Skeletal muscle satellite cell (primary cell): ENCODE measurements around the gene RUNDC1.

Source experiments
- H3K27me3 ChIP-seq: 2 replicates; pipeline ENCODE4 v1.7.0; 2013; ENCODE audit warnings: low read length; ENCODE audit not compliant: control insufficient read depth, insufficient read depth
- H3K36me3 ChIP-seq: 2 replicates; pipeline ENCODE4 v1.7.0; 2013; ENCODE audit warnings: mild to moderate bottlenecking, control low read depth, low read length; ENCODE audit not compliant: insufficient read depth
- H3K4me1 ChIP-seq: 2 replicates; pipeline ENCODE4 v1.7.0; 2013; ENCODE audit warnings: low read length; ENCODE audit not compliant: control insufficient read depth, insufficient read depth
- H3K4me2 ChIP-seq: 2 replicates; pipeline ENCODE4 v1.7.0; 2013; ENCODE audit warnings: mild to moderate bottlenecking, low read length
- H3K4me3 ChIP-seq: 2 replicates; pipeline ENCODE4 v1.7.0; 2013; ENCODE audit warnings: low read length
- H3K9ac ChIP-seq: 2 replicates; pipeline ENCODE4 v1.7.0; 2013; ENCODE audit warnings: mild to moderate bottlenecking, low read depth, low read length, moderate library complexity
- H3K9me3 ChIP-seq: replicated peaks from 2 replicates; pipeline ENCODE4 v1.7.0; 2013; ENCODE audit warnings: mild to moderate bottlenecking, control low read depth, low read length

Gene RUNDC1

GRCh38 chr17:43024407-43025289 is 44.3 kb downstream of the RUNDC1 start, which contains the start of gene RND2:
Gene RND2, plus strand, starts transcription at chr17:43025231. Its CDS starts 117 bp downstream, at chr17:43025348.
- H3K9me3 ChIP-seq: no peaks in the 10 kb centered on the region
- H3K4me2 ChIP-seq: peak within 1 kb of the TSS; percentile 95
- H3K4me1 ChIP-seq: peaks cover 35% of the 10 kb centered on the region
- H3K4me3 ChIP-seq: peak within 1 kb of the TSS; percentile 67
- no peaks in the 10 kb centered on the region for H3K27me3 ChIP-seq
- H3K9ac ChIP-seq: peak within 1 kb of the TSS; percentile 56
- no peaks in the 10 kb centered on the region for H3K36me3 ChIP-seq

- Histone ChIP-seq H3K9me3 (no peaks in the 10 kb centered on the region), H3K4me2 (peak overlapping the region; percentile 37), H3K4me3 (no peak overlapping the region), H3K27me3 (no peaks in the 10 kb centered on the region), H3K4me1 (peaks cover 35% of the 10 kb centered on the region), H3K36me3 (no peaks in the 10 kb centered on the region), H3K9ac (no peak overlapping the region)
These were observed 44.9 kb downstream of the RUNDC1 start for GRCh38 chr17:43025290-43025657.

- no peak overlapping the region for H3K9ac ChIP-seq
- no peaks in the 10 kb centered on the region for H3K36me3 ChIP-seq
- H3K27me3 ChIP-seq: no peaks in the 10 kb centered on the region
- no peak overlapping the region for H3K4me2 ChIP-seq
- peaks cover 32% of the 10 kb centered on the region for H3K4me1 ChIP-seq
- no peaks in the 10 kb centered on the region for H3K9me3 ChIP-seq
- no peak overlapping the region for H3K4me3 ChIP-seq
These were observed 45.6 kb downstream of the RUNDC1 start for GRCh38 chr17:43025766-43026537.

GRCh38 chr17:43026595-43026994 is 46.2 kb downstream of the RUNDC1 start:
- H3K9ac ChIP-seq: no peak overlapping the region
- H3K4me3 ChIP-seq: no peak overlapping the region
- H3K9me3 ChIP-seq: no peaks in the 10 kb centered on the region
- peaks cover 29% of the 10 kb centered on the region for H3K4me1 ChIP-seq
- no peak overlapping the region for H3K4me2 ChIP-seq
- no peaks in the 10 kb centered on the region for H3K27me3 ChIP-seq
- H3K36me3 ChIP-seq: no peaks in the 10 kb centered on the region

GRCh38 chr17:43027091-43028032 is 47.0 kb downstream of the RUNDC1 start:
- no peaks in the 10 kb centered on the region for H3K9me3 ChIP-seq
- H3K27me3 ChIP-seq: no peaks in the 10 kb centered on the region
- H3K4me1 ChIP-seq: peaks cover 29% of the 10 kb centered on the region
- H3K36me3 ChIP-seq: no peaks in the 10 kb centered on the region
- H3K4me3 ChIP-seq: no peak overlapping the region
- H3K4me2 ChIP-seq: no peak overlapping the region
- H3K9ac ChIP-seq: no peak overlapping the region

- no peaks in the 10 kb centered on the region for H3K36me3 ChIP-seq
- no peaks in the 10 kb centered on the region for H3K9me3 ChIP-seq
- peak overlapping the region; percentile 69 for H3K4me2 ChIP-seq
- no peaks in the 10 kb centered on the region for H3K27me3 ChIP-seq
- H3K9ac ChIP-seq: no peak overlapping the region
- no peak overlapping the region for H3K4me3 ChIP-seq
- H3K4me1 ChIP-seq: peaks cover 29% of the 10 kb centered on the region
These were observed 48.0 kb downstream of the RUNDC1 start for GRCh38 chr17:43028221-43028861.

- Histone ChIP-seq H3K9ac (no peak overlapping the region), H3K27me3 (no peaks in the 10 kb centered on the region), H3K4me1 (peaks cover 25% of the 10 kb centered on the region), H3K4me2 (peak overlapping the region; percentile 15), H3K4me3 (no peak overlapping the region), H3K36me3 (no peaks in the 10 kb centered on the region), H3K9me3 (no peaks in the 10 kb centered on the region)
These were observed 49.9 kb downstream of the RUNDC1 start for GRCh38 chr17:43030137-43030767.

GRCh38 chr17:43031666-43032065 is 51.3 kb downstream of the RUNDC1 start:
- Histone ChIP-seq H3K9ac (no peak overlapping the region), H3K27me3 (no peaks in the 10 kb centered on the region), H3K4me2 (no peak overlapping the region), H3K4me3 (no peak overlapping the region), H3K36me3 (no peaks in the 10 kb centered on the region), H3K4me1 (peaks cover 25% of the 10 kb centered on the region), H3K9me3 (no peaks in the 10 kb centered on the region)

- no peaks in the 10 kb centered on the region for H3K9me3 ChIP-seq
- no peaks in the 10 kb centered on the region for H3K36me3 ChIP-seq
- peaks cover 12% of the 10 kb centered on the region for H3K4me1 ChIP-seq
- no peak overlapping the region for H3K4me3 ChIP-seq
- H3K9ac ChIP-seq: no peak overlapping the region
- H3K27me3 ChIP-seq: no peaks in the 10 kb centered on the region
- H3K4me2 ChIP-seq: no peak overlapping the region
These were observed 53.9 kb downstream of the RUNDC1 start for GRCh38 chr17:43033948-43034881.

GRCh38 chr17:43034894-43035293 is 54.5 kb downstream of the RUNDC1 start:
- H3K27me3 ChIP-seq: no peaks in the 10 kb centered on the region

More at GRCh38 chr17:43034894-43035293, 54.5 kb downstream of the RUNDC1 start:
- Histone ChIP-seq H3K4me2 (no peak overlapping the region), H3K9me3 (no peaks in the 10 kb centered on the region), H3K4me3 (no peak overlapping the region), H3K4me1 (peaks cover 6% of the 10 kb centered on the region), H3K9ac (no peak overlapping the region), H3K36me3 (no peaks in the 10 kb centered on the region)
